Inferior parietal cortex (tissue), 1 donor: Measurements from ENCODE around the gene SIGLEC12.
"Not testable (repeated sequence)": the region's sequence is repeated elsewhere in the genome, so short reads cannot be mapped to it uniquely, and the experiment has no call there.

Source experiments
- DNase-seq: peaks from one replicate; pipeline ENCODE4 v3.0.0-alpha.2; 2016; ENCODE audit errors: extremely low spot score

Gene SIGLEC12

DNA sequence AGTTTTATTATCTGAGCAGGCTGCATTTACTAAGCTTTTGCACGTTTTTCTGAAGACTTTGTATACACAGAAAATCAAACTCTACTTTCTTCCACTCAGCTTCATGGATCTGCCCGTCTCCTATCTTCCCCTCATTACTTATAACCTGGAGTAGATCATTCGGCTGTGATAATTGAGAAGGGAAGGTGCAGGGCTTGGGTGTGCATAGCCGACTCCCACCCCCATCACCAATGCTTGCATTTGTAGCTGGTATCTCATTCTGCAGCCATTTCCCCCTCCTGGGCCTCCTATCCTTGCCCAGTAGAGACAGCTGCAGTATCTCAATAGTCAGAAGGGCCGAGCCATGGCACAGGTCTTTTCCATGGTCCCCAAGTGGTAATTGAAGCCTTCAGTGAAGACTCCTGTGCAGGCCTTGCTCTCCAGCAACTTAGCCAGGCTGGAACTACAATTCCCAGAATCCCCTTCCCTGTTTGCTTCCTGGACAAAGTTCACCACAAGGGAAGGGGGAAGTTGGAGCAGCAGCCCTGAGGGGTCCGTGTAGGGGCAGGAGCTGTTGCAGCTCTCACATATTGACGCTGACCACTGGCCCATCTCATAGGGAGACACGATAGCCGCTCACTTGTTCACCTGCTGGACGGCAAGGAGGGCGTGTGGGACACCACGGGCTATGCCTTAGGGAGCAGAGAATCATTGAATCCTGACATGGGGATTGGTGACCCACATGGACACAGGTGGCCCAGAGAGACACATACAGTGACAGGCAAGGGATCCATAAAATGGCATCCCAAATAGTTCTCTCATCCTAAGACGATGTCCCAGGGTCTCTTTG lies 41.2 kb downstream of the SIGLEC12 start:
- DNase-seq = peak; percentile 17

DNA sequence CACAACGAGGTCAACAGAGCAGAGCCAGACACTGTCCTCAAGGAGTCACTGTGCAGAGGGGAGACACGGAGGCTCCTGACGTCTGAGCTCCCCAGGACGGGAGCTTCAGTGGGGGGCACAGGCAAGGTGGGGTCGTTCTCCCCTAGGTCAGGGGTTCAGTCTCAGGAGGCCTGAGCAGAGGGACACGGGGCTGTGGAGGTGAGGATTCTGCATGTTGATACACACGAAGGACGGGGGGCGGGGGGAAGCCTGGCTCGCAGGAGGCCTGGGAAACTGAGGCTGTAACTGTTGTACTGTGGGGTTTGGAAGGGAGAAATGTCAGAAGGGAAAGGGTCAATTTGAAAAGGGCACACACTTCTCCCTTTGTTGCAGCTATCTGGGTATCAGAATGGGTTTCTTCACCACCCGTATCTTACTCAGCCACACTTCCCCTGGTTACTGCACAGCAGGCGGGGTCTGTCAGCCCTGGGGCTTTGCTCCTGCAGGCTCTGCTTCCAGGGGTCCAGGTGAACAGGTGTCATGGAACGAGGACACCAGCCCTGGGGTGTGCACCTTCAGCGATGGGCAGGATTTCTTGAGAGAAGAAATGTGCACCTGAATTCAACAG lies 42.6 kb downstream of the SIGLEC12 start:
- no peak for DNase-seq

DNA sequence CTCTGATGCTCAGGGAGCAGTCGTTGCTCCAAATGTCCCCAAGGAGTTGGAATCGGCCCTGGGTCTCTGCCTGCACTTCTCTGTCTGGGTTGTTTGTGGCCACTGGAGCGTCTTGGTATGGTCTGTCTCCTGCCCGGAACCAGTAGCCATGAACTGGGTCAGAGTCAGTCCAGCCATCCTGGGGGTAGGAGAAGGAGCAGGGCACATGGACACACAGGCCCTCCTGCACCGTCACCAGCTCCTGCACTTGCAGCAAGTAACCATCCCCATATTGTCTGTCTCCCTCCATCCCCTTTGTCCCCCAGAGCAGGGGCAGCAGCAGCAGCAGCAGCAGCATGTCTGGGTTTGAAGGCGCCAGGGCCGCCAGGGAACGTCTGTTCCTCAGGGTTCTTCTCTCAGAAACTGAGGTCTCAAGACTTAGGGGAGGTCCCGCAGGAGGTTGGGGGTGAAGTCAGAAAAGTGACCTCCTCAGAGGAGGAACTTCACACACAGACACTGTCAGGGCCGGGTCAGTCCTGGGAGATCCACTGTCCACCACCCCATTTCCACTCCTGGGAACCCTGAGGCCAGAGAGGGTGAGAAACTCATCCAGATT lies 43.5 kb downstream of the SIGLEC12 start, which contains the start of gene SIGLEC8:
Gene SIGLEC8, minus strand, starts transcription at position 404 of the 595 bp plus-strand sequence. Its CDS starts 67 bp downstream, at position 337.
- DNase-seq = no peak

DNA sequence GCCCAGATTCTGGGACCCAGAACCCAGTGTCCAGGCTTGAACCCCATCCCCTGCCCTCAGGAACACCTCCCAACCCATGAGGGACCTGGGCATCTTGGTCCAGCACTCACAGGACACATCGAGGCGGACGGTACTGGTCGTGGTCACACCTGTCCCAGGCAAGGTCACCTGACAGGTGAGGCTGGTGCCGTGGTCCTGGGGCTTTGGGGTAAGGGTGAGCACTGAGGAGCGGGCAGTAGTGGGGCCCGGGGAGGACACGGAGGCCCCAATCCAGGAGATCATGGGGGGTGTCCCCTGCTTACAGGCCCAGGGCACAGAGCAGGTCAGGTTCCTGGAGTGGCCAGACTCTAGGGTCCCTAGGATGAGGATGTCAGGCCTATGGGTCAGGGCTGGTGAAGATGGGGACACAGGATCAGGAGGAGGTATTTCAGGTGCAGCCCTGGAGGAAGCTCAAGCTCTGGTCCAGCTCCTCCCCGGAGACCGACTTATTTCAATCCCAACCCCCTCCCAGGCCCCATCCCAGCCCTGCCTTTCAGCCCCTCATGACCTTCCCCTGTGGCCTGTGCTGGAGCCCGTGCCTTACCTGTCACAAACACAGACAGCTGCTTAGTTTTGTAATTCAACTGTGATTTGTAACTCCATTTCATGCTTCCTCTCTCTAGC lies 44.1 kb downstream of the SIGLEC12 start:
- no peak for DNase-seq

DNA sequence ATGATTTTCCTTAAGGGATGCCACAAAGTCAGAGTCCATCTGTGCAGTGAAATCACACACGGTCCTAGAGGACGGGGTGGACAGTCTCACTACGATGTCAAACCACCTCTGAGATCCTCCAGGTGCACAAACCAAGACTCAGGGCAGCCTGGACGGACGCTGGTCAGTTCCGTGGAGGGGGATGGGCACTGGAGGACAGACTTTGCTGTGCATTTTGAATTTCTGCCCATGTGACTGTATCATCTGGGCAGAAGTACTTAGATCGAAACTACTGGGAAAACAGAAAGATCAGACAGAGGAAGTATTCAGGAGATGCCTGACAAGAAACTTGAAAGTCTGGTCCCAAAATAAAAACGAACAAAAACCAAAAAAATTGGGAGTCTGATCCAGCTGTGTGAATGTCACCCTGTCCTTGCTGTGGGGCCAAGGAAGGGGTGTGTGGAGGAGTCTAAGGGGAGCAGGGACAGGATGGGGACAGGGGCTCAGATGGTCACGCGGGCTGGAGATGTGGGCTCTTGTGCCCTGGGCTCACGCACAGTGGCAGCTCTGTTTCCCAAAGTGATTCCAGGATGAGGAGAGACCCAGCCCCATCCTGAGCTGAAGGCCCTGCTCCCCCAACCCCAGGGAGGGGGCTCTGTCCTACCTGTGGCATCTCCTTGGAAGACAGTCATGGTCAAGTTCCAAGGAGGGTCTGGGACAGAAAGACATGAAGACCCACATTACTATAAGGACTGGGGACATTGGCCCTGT lies 44.9 kb downstream of the SIGLEC12 start:
- DNase-seq = peak; percentile 10

DNA sequence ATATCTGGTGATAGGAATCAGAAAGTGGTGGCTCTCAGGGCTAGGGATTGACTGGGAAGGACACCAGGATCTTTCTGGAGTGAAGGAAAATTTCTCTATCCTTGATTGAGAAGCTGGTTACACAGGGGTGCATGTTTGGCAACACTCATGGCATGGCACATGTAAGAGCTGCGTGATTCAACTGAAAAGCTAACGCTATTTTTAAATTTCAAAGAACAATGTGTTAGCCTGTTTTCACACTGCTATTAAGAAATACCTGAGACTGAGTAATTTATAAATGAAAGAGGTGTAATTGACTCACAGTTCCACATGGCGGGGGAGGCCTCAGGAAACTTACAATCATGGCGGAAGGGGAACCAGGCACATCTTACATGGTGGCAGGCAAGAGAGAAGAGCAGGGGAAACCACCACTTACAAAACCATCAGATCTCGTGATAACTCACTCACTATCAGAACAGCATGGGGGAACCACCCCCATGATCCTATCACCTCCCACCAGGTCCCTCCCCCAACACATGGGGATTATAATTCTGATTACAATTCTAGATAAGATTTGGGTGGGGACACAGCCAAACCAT lies 50.8 kb downstream of the SIGLEC12 start:
- no peak for DNase-seq

DNA sequence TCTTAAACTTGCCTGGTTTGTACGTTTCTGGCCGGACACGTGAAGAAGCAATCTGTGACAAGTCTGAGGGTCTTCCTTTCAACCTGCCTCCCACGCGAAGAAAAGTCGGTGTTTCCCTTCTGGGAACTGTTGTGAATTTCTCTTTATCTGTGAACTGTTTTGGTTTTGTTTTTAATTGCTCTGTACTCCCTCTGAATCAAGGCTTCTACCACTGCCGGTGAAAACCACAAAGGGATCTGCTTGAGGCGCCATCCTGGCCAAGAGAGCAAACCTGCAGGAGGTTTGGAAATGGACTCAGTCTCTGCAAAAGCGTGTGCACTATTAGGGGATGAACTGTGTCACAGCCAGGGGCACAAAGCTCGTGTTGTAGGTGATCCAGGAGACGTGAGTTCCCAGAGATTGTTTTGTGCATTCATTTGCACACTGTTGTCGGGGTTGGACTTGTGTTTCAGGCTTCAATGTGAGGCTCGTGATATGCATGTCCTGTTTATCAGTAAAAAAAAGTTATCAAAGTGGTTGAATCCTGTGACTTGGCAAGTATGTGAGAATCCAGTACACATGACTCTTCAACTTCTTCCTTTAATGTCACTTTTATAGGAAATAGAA lies 53.1 kb downstream of the SIGLEC12 start:
- no peak for DNase-seq

DNA sequence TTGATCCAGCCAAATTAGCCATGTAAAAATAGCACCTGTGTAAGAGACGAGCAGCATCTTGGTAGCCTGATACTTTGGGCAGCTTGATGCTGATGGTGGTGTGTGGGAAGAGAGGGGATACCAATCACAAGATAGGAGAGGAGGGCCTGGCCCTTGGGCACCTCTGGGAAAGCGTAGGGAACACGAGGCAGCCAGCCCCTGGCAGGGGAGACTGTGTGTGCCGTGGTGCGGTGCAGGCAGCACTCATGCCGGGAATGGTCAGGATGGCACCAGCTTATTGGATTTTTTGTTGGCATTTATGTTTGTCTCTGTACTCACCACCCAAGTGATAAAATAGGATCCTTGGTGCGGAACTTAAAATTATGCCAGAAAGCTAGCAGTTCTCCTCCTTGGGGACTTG lies 53.6 kb downstream of the SIGLEC12 start:
- no peak for DNase-seq

DNA sequence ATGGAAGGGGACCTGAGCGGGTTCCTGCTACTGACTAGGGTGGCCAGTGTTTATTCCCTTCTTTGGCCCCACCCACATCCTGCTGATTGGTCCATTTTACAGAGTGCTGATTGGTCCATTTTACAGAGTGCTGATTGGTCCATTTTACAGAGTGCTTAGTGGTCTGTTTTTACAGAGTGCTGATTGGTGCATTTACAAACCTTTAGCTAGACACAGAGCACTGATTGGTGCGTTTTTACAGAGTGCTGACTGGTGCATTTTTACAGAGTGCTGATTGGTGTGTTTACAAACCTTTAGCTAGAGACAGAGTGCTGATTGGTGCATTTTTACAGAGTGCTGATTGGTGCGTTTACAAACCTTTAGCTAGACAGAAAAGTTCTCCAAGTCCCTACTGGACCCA lies 54.1 kb downstream of the SIGLEC12 start:
- DNase-seq = not testable (repeated sequence)

DNA sequence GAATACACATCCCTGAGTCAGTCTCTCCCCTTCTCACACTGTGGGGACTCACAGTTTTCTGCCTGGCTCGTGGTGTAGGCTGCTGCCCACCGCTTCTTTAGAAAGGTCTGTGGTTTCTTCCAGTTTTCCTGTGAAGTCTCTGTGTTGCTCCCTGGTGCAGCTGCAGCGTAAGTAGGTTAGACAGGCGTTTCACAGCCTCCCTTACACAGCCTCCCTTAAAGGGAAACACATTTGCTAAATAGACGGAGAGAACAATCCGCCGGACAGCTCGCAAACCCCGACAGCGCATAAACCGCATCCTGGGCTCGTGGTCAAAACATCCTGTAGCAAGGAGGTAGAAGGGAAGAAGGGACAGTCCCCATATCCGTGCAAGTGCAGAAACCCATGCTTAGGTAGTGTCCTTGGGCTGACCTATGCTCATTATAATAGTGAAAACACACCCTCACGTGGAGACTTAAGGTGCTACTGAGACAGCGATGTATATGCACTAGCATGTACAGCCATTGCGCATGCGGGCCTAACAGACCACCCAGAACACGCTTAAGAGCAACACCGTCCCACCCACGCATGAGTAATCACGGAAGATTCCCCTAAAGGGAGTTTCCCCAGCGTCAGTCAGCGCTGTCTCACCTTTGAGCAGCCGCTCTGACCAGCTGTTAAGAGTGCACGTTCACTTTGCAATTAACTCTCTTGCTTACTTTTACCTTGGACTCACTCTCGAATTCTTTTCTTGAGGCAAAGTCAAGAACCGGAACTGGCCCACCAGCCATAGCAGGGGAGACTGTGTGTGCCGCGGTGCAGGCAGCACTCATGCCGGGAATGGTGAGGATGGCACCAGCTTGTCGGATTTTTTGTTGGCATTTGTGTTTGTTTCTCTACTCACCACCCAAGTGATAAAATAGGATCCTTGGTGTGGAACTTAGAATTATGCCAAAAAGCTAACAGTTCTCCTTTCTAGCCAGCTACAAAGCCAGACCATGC lies 59.9 kb downstream of the SIGLEC12 start:
- DNase-seq = no peak
